NCI-H187 (cell line): Measurements from ENCODE around the gene GTF2H2.
"Not testable (repeated sequence)": the region's sequence is repeated elsewhere in the genome, so short reads cannot be mapped to it uniquely, and the experiment has no call there.

Source experiments
- DNase-seq, 2 experiments: peaks; one replicate each; lab custom pipeline; 2025; lab: John Stamatoyannopoulos, UW

The GTF2H2 gene

DNA sequence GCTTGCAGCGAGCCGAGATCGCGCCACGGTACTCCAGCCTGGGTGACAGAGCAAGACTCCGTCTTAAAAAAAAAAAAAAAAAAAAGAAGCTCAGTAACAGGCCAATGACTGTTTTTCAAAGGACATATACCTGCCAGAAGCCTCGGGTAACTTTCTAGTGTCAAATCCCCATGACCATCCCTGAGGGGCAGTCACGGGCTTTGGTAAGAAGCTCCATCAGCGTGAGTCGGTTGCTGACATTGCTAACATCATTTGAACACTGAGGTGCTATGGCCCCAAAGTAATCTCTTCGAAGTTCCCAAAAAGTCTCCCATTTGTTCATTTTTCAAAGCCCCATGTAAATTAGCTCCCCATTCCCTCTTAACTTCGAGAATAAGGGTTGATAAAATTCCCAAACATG, 53.9 kb downstream of the GTF2H2 start:
- DNase-seq: no peak

DNA sequence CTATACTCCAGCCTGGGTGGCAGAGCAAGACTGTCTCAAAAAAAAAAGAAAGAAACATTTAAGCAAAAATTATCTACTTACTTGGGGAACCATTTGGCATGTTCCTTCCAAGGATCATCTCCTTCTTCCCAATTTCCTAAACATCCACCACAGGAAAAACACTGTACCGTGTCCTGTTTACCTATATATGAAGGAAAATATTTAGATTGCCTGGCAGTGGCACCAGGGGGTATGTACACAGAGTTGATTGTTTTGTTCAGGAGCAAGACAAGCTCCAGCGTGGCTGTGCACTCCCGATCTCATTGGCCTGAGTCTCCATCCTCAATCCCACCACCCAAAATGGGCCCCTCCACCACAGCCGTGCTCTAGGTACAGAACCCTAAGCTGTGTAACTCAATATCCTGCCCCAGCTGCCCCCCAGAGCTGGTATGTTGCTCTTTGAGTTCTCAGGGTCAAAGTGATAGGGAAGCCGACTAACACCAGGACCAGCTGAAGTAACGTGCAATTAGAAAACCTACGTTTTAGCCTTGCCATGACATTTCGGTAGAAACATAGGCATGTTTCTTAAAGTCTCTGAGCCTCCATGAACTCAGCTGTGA, 56.2 kb downstream of the GTF2H2 start:
- DNase-seq: no peak

GRCh38 chr5:71006983-71007382, 60.5 kb downstream of the GTF2H2 start:
- DNase-seq: not testable (repeated sequence)
